Inflammatory macrophage treated with lipopolysaccharide for 1 hour (primary cell): ENCODE data around the gene TMEM123.
A peak's percentile ranks its signal among the peaks of the same experiment; 100 is the strongest.

Source experiments
- DNase-seq, 2 donors: peaks; one replicate each; pipeline ENCODE4 v3.0.0-alpha.2; 2020 to 2022

TMEM123 gene, protein sequence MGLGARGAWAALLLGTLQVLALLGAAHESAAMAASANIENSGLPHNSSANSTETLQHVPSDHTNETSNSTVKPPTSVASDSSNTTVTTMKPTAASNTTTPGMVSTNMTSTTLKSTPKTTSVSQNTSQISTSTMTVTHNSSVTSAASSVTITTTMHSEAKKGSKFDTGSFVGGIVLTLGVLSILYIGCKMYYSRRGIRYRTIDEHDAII

DNA sequence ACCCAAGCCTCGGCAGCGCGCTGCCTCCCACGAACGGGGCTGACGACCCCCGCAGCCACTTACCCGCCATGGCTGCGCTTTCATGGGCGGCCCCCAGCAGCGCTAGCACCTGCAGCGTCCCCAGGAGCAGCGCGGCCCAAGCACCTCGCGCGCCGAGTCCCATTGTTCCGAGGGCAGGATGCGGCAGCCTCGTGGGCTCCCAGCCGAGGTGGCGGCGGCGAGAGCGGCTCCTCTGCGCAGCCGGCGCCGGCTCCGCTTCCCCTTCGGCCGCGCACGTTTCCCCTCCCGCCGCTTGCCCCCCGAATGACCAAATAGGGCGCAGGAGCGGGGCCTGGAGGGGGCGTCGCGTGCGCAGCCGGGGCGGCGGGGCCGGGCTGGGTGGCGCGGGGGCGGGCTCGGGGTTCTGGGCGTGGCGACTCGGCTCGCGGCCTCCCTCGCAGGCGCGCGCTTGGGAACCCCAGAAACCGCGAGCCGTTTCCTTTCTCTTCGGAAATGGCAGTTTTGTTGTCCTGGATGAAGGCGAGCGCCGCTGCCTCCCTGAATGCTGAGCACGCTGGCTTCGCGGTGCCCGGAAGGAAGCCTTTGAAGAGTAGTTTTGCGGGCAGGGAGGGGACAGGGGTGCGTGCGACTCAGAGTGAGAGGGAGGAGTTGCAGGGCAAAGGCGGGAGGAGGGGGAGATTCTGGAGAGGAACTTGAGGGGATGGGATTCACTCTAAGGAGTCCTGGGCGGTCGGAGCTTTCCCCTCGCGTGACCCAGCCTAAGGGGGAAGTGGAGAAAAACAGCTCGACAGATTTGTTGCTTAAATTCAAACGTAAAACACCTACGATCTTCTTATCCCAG is at the start of gene TMEM123:
Gene TMEM123 (minus strand): TSS at position 305 of the 841 bp plus-strand sequence. CDS start 142 bp downstream, at position 163.
- peak; percentile 83 to 90 for DNase-seq

DNA sequence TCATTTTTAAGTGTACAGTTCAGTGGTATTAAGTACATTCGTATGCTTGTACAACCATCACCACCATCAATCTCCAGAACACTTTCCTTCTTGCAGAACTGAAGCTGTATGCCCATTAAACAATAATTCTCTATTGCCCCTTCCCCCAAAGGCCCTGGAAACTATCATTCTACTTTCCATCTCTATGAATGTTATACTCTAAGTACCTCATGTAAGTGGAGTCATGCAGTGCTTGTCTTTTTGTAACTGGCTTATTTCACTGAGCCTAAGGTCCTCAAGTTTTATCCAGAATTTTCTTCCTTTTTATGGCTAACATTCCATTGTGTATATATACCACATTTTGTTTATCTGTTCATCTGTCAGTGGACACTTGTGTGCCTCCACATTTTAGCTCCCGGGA is 48.3 kb upstream of the TMEM123 start:
- no peak for DNase-seq

DNA sequence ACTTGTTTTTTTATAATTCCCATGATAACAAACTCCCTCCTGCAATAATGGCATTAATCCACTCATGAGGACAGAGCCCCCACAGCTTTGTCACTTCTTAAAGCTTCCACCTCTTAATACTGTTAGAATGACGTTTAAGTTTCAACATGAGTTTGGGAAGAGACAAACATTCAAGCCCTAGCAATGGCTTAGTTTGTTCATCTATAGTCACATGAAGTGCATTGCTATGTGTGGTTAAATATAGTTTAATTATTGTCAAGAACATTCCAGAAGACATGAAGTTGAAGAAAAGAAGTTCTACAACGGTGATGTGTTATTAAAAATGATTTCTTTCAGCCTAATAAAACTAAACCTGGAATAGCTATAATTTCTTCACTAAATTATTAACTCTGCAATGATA is 47.4 kb upstream of the TMEM123 start:
- DNase-seq = no peak

DNA sequence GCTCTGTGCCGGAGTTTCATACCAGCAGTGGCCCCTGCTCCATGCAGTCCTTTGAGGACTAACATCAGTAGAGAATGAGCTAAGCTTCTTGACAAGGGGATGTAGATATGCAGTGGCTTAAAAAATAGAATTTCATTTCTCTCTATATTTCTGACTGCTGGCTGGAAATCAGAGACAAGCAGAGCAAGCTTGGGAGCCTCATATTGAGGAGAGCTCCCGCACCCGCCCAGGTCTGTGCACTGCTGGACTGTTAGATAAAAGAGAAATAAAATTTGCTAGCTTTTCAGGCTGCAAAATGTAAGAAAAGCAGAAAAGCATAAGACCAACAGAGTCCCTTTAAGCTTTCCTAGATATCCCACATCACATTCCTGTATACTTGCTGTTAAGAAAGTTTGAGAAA is 46.6 kb upstream of the TMEM123 start:
- no peak for DNase-seq

DNA sequence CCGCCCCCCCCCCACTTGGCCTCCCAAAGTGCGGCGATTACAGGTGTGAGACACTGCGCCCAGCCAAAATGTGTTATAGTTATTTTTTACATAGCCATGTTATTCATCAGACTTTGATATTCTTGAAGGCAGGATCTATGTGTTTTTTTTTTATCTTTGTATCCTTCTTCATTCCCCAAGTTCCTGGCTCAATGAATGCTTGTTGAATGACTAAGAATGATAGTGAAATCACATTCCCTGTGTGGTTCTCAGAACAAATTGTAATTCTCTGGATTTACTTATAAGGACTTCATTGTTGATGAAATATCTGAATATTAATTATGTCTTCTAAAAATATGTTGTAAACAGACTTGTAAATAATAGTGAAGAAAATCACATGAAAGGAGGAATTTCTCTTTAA is 44.5 kb upstream of the TMEM123 start:
- no peak for DNase-seq

DNA sequence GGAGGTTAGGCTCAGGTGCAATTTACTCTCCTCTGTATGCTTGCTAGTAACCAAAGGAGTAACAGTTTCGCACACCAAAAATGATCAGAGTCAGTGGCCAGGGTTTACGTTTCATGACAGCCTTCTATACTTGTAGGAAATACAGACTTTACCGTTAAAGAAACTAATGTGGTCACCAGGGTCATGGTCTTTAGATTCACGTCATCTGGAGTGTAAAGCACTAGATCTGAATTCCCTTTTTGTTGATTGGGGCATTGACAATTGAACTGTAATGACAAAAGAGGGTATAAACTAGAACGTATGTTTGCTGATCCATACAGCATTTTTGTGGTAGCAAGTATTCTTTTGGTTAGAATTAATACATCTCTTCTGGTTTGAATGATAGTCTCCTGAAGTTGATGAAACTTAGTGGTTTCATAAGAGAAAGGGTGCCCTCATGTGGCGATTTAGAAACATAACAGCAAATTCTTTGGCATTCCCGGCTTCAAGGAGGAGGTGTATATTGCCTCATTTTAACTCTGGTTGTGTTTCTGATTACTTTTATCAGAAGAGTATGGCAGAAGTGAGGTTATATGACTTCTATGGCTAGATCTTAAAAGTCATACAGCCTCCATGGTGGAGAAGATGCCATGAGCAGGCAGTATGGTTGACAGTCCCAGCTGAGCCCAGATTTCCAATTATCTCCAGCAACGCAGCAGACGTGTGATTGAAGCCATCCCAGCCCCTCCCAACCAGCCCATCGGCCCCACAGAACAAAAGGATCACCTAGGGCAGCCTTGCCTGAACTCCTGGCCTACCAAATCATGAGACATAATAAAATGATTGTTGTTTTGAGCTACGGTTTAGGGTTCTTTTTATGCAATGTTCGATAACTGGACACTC is 42.8 kb upstream of the TMEM123 start:
- peak; percentile 78 to 93 for DNase-seq

DNA sequence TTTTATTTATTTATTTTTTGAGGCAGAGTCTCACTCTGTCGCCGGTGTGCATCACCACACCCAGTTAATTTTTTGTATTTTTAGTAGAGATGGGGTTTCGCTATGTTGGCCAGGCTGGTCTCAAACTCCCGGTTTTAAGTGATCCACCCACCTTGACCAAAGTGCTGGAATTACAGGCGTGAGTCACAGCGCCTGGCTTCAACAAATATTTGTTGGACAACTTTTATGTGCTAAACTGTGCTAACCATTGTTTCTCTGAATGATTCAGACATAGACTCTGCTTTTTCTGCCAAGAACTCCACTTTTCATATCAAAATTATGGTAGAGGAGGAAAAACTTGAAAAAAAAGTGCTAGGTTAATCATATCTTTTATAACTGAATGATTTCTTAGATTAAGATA is 41.7 kb upstream of the TMEM123 start:
- no peak for DNase-seq

DNA sequence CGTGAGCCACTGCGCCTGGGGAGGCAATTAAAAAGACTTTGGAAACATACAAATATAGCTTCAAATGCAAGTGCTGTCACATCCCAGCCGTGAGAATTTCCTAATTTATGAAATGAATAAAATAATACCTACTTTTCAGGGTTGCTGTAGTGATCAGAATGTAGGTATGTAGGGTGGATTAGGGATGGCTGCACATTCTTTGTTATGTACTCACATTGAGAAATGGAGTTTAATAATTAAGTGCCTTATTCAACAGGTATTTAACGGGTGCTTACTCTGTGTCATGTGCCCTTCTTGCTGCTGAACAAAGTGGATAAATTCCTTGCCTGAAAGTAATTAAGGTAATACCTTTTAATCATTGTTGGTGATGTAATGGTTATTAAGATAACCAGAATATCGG is 41.0 kb upstream of the TMEM123 start:
- no peak for DNase-seq

DNA sequence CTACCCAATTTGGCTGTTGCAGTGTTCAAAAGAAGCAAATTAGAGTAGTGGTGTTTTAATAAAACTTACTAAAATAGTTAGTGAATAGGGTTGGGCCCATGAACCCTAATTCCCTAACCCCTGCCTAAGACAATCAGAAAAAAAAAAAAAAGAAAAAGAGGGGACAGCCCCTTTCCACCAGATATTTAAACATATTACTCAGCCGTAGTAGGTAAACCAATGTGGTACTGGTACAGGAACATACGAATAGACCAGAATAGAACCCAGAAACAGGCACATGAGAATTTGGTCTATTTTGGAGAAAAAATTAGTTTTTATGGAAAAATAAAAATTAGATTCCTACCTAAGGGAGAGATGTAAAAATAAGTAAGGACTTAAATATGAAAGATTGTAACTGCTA is 39.4 kb upstream of the TMEM123 start:
- DNase-seq = no peak

DNA sequence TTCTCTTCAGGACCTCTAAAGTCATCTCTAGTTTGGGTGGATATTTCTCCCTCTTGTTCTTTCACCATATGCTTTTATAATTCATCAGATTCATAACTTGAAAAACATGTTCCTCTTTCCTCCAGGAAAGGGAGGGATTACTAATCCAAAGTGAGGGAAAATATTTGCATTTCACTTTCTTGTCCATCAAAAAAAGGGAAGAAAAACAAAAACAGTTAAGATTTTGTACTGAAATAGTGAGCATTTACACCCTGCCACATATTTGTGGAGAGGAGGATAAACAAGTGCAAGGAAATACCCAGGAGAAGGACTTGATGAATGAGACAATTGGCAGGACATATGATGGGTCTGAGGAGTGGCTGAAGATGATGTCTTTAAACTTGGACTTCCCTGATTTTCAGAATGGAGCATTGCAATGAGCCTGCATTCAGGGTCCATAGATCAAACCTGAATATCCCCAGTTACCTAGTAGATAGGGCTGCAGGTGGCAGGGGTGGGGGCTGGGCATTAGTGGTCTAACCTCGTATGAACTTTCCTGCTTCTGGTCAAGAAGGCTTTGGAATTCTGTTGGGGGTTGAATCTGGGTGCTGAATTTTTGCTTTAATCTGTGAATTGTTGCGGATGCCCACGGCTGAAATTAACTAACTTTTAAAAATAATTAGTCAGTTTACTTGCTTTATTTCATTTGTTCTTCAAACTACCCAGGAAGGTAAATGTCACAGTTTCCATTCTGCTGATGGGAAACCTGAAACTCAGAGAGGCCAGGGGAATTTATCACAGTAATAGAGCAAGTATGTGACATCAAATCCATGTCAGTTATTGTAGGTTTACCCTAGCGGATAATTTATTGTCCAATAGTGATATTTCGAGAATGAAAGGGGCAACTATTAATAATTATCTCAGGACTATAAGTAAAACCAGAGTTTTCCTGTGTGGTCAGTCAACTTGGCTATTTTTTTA is 36.9 kb upstream of the TMEM123 start:
- peak; percentile 74 to 81 for DNase-seq

DNA sequence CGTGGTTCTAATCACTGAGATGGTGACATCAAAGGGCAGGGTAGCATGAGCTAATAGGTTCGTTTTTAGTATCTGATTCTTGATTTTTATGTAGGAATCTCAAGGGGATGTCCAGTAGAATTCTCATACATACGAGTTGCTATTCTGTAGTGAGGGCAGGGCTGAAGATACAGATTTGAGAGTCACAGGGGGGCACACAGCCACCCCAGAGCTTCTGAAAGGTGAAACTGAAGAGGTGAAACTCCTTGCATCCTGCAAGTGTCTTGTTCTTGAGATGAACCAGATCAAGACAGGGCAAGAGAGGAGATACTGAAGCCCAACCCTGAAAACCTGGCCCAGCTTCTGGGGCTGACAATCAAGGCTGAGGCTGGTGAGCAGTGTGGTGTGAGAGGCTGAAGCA is 35.6 kb upstream of the TMEM123 start:
- no peak for DNase-seq

DNA sequence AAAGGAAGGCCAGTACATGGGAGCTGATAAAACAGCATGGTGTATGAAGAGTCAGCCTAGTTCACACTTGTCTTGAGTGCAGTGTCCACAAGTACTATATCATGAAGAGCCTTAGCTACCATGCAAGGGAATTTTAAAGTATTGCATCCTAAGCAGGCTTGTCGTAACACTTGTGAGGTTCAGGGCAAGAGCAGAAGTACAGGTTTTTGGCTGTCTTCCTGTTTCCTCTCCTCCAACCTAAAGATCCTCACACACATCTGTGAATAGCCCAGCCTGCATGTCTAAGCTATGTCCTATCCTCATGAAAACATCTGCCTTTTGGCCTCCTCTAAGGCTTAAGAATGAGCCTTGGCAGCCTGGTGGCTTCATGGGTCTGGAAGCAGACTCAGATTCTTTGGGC is 34.6 kb upstream of the TMEM123 start:
- DNase-seq = peak in 1 of 2 donors; percentile 35

DNA sequence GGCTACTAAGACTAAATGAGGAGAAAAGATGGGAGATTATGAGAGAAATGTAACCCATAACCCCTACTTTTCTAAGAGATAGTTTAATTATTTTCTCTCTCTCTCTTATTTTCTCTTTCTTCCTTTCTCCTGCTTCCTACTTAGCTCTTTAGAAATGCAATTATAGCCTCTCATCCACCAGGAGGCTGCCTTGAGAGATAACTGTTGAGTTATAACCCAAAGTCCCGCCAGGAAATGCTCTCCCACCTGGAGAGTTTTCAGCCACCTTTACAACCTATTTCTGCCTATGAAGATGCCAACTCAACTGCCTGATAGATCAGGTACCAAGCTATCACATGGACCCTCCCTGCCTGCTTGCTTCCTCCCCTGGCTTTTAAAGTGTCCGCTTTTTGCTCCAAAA is 34.0 kb upstream of the TMEM123 start:
- DNase-seq = no peak

DNA sequence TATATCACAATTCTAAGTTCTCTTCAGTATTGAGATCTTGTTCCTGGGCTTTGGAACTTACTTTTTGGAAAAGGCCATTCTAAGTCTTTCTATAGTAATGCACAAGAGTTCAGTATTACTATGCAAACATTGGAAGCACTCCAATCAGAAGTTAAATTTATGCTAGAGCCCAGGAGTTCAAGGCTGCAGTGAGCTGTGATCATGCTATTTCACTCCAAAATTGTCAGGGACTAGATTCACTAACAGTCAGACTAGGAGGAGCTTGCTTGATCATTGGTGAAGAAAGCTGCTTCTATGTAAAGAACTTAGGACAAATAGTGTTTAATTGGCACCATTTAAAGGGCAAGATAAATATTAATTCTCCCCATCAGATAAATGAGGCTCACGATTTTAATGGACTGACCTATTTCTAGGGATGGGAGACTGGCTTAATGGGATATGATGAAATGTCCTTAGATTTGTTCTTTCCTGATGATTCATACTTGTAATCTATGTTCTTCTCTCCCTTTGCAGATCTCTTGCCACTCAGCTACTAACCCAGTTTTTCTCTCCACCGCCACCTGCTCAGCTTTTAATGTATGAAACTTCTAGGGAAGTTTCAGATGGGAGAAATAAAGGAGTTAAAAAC is 32.6 kb upstream of the TMEM123 start:
- DNase-seq = no peak

DNA sequence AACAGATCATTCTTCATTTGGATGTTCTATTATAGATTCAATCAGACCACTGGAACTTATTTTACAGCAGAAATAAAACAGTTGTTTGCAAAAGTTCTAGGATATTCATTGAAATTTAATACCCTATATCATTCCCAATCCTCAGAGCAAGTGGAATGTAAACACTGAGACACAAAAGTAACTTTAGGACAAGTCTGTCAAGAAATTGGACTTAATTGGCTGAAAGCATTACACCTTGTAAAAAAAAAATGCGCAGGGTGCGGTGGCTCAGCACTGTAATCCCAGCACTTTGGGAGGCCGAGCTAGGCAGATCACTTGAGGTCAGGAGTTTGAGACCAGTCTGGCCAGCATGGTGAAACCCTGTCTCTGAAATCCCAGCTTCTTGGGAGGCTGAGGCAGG is 29.9 kb upstream of the TMEM123 start:
- DNase-seq = no peak

DNA sequence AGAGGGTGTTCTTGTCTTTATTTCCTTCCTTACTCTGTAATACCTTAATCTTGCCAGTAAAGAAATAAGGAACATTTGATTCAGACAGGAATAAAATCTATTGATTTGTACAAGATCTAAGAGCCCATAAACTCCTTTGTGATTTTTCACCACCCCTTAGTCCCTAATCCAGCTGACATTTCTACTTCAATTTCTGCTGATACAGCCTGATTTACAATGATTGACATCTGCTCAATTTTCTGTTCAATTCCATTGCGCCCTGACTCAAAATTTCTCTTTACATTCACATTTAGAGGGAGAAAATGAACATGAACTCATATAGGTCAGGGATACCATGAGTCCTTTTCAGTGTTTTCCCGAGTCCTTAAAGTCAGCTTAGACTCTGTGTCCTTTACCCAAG is 27.2 kb upstream of the TMEM123 start:
- DNase-seq = no peak

DNA sequence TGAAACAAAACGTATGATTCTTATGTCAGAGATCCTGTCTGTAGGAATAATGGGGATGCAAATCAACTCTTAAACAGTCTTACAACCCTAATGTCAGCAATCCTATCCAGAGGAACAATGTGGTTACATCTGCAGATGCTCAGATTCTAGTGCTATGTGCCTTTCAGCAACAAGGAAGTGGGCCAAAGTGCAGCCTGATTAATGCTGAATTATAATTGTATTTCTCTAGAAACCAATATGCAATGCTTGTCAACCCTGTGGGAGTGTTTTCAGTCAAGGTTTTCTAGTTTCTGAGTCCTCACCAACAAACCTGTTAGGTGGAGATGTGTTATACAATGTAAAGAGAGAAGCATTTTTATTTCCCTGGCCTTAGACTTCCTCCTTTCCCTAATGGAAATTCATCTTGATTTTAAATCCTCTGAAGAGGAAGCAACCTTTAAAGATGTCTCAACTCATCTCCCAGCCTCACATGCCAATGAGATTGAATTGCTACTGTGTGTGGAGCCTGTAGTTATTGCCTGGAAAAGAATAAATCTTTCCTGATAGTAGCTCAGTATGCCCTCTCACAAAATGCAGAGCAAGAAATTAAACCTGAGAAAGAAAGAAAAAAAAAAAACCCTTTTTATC is 26.2 kb upstream of the TMEM123 start:
- DNase-seq = peak; percentile 33 to 60

DNA sequence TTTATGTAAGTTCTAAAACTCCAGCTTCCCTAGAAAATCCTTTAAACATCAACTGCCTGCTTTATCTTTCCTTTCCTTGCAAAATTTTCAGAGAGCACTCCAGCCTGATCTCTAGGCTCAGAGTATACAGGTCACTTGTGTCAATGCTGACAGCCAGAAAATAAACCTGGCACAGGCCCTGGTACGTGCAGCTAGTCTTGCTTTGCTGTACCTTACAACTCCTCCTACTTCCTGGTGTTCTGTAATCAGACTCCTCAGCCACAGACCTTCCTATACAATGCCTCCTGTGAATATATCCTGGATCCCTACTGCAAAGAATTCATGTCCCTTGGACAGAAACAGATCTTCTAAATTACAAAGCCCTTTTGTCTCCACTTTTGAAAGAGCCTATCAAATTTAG is 24.2 kb upstream of the TMEM123 start:
- peak in 1 of 2 donors; percentile 24 for DNase-seq

DNA sequence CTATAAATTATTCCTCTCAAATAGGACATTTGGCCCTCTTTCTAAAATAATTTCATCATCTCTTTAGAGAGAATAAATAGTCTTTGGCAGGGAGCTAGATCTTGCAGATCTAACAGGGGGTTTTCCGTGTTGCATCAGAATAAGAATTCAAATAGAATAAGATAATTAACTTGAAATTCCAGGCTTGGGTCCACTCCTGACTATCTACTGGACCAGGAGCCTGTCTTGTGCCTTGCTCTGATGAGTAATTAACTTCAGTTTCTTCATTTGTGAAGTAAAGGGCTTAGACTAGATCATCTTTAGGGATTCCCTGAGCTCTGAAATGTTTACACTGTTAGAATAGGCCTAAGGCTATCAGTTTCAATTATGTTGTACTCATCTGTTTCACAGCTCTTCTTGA is 23.5 kb upstream of the TMEM123 start:
- DNase-seq = peak; percentile 65 to 87

DNA sequence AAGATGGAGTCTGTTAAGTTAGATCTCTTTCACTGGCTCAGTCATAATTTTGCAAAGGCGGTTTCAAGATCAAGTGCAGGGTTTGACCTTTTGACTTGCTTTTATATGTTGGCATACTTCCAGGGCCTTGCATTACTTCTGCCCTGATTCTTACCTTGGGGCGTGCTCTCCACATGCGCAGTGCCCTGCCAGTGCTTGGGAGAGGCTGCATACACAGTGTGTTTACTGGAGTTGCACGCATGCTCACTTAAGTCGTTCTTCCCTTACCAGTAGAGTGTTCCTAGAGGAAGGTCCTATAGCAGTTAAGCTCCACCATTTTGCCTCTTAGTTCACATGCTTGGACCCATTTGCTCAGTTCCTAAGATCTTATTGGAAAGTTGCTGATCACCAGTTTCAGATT is 21.0 kb upstream of the TMEM123 start:
- no peak for DNase-seq

DNA sequence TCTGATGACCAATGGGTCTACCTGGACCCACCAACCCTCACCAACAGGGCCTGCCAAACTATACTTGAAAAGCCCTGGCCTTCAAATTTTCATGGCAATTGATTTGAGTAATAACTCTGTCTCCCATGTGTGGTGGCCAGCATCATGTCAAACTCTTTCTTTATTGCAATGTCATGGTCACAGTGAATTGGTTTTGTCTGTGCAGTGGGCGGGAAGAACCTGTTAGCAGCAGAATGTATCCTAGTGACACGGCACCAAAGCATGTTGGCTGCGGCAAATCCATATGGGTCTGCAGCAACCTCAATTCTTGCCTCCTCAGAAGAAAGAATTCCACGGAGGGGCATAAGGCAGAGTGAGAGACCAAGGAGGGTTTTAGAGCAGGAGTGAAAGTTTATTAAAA is 19.6 kb upstream of the TMEM123 start:
- DNase-seq = no peak
